IMR-90 (cell line): Measurements from ENCODE around the gene CAMSAP3. TPM values are rescaled to one million over a fixed set of nuclear protein-coding genes. Genes with fewer than 3 reads are reported as not detected.

Source experiments
- ATAC-seq: fragments of 200-7000 bp; cut with Tn5 transposase; 2 replicates; pipeline ENCODE4 v1.9.1; 2020; ENCODE audit warnings: low read depth, mild to moderate bottlenecking, moderate library complexity
- BruUV-seq: library from RNA; stranded (reverse); fragments of 400-500 nt; replicated peaks from 2 replicates; lab custom pipeline; 2021; lab: Mats Ljungman, UMichigan
- CTCF ChIA-PET: fragments of 300-600 bp; formaldehyde crosslinking; extraction: SDS; loops from one replicate; lab custom pipeline; 2021; ENCODE audit warnings: antibody characterized with exemption; lab: Yijun Ruan, JAX
- POLR2A ChIA-PET: fragments of 300-600 bp; sonication (Branson Sonifier 250); formaldehyde crosslinking; loops from one replicate; lab custom pipeline; 2022; ENCODE audit warnings: antibody characterized with exemption; ENCODE audit not compliant: unreplicated experiment; lab: Charles Lee
- DNase-seq: peaks from one replicate; pipeline ENCODE4 v3.0.0; 2013
- H2AFZ ChIP-seq: replicated peaks from 2 replicates; pipeline ENCODE3; 2013; ENCODE audit warnings: low read length, mild to moderate bottlenecking; ENCODE audit not compliant: poor library complexity
- H2AK5ac ChIP-seq: 2 replicates; pipeline ENCODE4 v1.6.1; 2013; ENCODE audit warnings: low read depth, low read length, inconsistent platforms
- H2AK9ac ChIP-seq: replicated peaks from 2 replicates; pipeline ENCODE3; 2013; ENCODE audit warnings: mild to moderate bottlenecking, low read depth, low read length, moderate library complexity; ENCODE audit not compliant: poor library complexity
- H2BK120ac ChIP-seq: 2 replicates; pipeline ENCODE4 v1.6.1; 2013; ENCODE audit warnings: low read depth, low read length, inconsistent platforms
- H2BK15ac ChIP-seq: 3 replicates; pipeline ENCODE4 v1.6.1; 2013; ENCODE audit warnings: low read depth, low read length, inconsistent platforms
- H2BK20ac ChIP-seq: 2 replicates; pipeline ENCODE4 v1.6.1; 2013; ENCODE audit warnings: low read depth, mild to moderate bottlenecking, inconsistent platforms, low read length, moderate library complexity
- H2BK5ac ChIP-seq: 2 replicates; pipeline ENCODE4 v1.6.1; 2013; ENCODE audit warnings: mild to moderate bottlenecking, low read depth, low read length, inconsistent platforms; ENCODE audit not compliant: poor library complexity, severe bottlenecking
- H3K14ac ChIP-seq: replicated peaks from 2 replicates; pipeline ENCODE4 v1.6.1; 2013; ENCODE audit warnings: low read depth, low read length, inconsistent platforms
- H3K18ac ChIP-seq: 2 replicates; pipeline ENCODE4 v1.6.1; 2013; ENCODE audit warnings: low read depth, low read length, control low read depth
- H3K23ac ChIP-seq: 2 replicates; pipeline ENCODE4 v1.6.1; 2013; ENCODE audit warnings: low read depth, low read length, inconsistent platforms
- H3K27ac ChIP-seq: 2 replicates; pipeline ENCODE4 v1.5.1; 2013; ENCODE audit warnings: mild to moderate bottlenecking, control low read depth, low read length; ENCODE audit not compliant: insufficient read depth
- H3K27me3 ChIP-seq: 2 replicates; pipeline ENCODE4 v1.6.1; 2013; ENCODE audit warnings: low read length; ENCODE audit not compliant: control insufficient read depth, insufficient read depth
- H3K36me3 ChIP-seq: 2 replicates; pipeline ENCODE4 v1.6.1; 2013; ENCODE audit warnings: low read length, mixed read lengths; ENCODE audit not compliant: control insufficient read depth, insufficient read depth
- H3K4ac ChIP-seq: 2 replicates; pipeline ENCODE4 v1.6.1; 2013; ENCODE audit warnings: low read depth, low read length, inconsistent platforms
- H3K4me1 ChIP-seq: 2 replicates; pipeline ENCODE4 v1.6.1; 2013; ENCODE audit warnings: low read length, mixed read lengths; ENCODE audit not compliant: control insufficient read depth, insufficient read depth
- H3K4me2 ChIP-seq: 2 replicates; pipeline ENCODE4 v1.6.1; 2013; ENCODE audit warnings: low read depth, mild to moderate bottlenecking, control low read depth, low read length, moderate library complexity
- H3K4me3 ChIP-seq: 2 replicates; pipeline ENCODE4 v1.5.1; 2013; ENCODE audit warnings: low read depth, mild to moderate bottlenecking, control low read depth, low read length, moderate library complexity; ENCODE audit not compliant: insufficient read depth
- H3K56ac ChIP-seq: 2 replicates; pipeline ENCODE4 v1.6.1; 2013; ENCODE audit warnings: low read length, inconsistent platforms; ENCODE audit not compliant: insufficient read depth; ENCODE audit errors: extremely low read depth
- H3K79me1 ChIP-seq, 2 experiments: 2 replicates each; pipeline ENCODE4 v1.6.1; 2013; ENCODE audit warnings: low read length in 2 of 2, inconsistent platforms in 1 of 2, low read depth in 1 of 2
- H3K9ac ChIP-seq: 2 replicates; pipeline ENCODE4 v1.6.1; 2013; ENCODE audit warnings: low read depth, low read length, control low read depth
- H3K9me1 ChIP-seq: 2 replicates; pipeline ENCODE4 v1.6.1; 2013; ENCODE audit warnings: low read length, inconsistent platforms; ENCODE audit not compliant: insufficient read depth
- H3K9me3 ChIP-seq: 2 replicates; pipeline ENCODE4 v1.6.1; 2013; ENCODE audit warnings: low read length; ENCODE audit not compliant: control insufficient read depth, insufficient read depth
- H4K20me1 ChIP-seq: 2 replicates; pipeline ENCODE4 v1.6.1; 2013; ENCODE audit warnings: low read length, inconsistent platforms; ENCODE audit not compliant: insufficient read depth
- H4K5ac ChIP-seq: 2 replicates; pipeline ENCODE4 v1.6.1; 2013; ENCODE audit warnings: mild to moderate bottlenecking, low read depth, low read length, control low read depth
- H4K8ac ChIP-seq, 2 experiments: 2 replicates each; pipeline ENCODE4 v1.6.1; 2013; ENCODE audit warnings: low read depth in 2 of 2, low read length in 2 of 2, control low read depth in 1 of 2, inconsistent platforms in 1 of 2
- H4K91ac ChIP-seq: 2 replicates; pipeline ENCODE4 v1.6.1; 2013; ENCODE audit warnings: low read depth, low read length, inconsistent platforms; ENCODE audit not compliant: insufficient read depth
- BHLHE40 ChIP-seq: fragments of 150-350 bp; IDR thresholded peaks from 2 replicates; pipeline ENCODE4 v1.6.1; 2016; ENCODE audit warnings: mild to moderate bottlenecking, low read depth, low read length
- MAZ ChIP-seq: IDR thresholded peaks from 2 replicates; pipeline ENCODE4 v1.6.1; 2012; ENCODE audit warnings: low read depth, mild to moderate bottlenecking, low read length, improper control_type of control experiment, moderate library complexity, borderline replicate concordance
- NFE2L2 ChIP-seq: fragments of 150-350 bp; IDR thresholded peaks from 2 replicates; pipeline ENCODE4 v1.6.1; 2016; ENCODE audit warnings: low read depth, mild to moderate bottlenecking, low read length
- RAD21 ChIP-seq: IDR thresholded peaks from 2 replicates; pipeline ENCODE4 v1.6.1; 2012; ENCODE audit warnings: low read length, improper control_type of control experiment
- WGBS, 2 experiments: methylation state at CpG; one replicate each; pipeline versions ENCODE4 v1.1.5 to v1.1.7; 2013; ENCODE audit warnings: missing lambda C conversion rate in 2 of 2; ENCODE audit not compliant: insufficient read length in 1 of 2; ENCODE audit errors: extremely low coverage in 2 of 2; 5-methylcytosine and 5-hydroxymethylcytosine counted together
- dilution Hi-C: fragments of 300-500 bp; cut with HindIII; formaldehyde crosslinking; loops from one replicate; pipeline ENCODE4 v1.14.3; 2018; ENCODE audit warnings: low sequenced_read_pairs; ENCODE audit not compliant: unreplicated experiment
- in situ Hi-C: fragments of 300-500 bp; cut with MboI; formaldehyde crosslinking; loops from 3 replicates; pipeline ENCODE4 v1.14.3; 2019; ENCODE audit warnings: low sequenced_read_pairs, inconsistent platforms, mixed read lengths
- intact Hi-C: fragments of 100-400 bp; cut with micrococcal nuclease; formaldehyde crosslinking; loops from 2 replicates; pipeline ENCODE4 v1.10.0; 2022
- microRNA-seq, 2 experiments: library from miRNA; stranded (forward) in 1 of 2; unstranded in 1 of 2; fragments of 10-50 nt in 1 of 2; fragments of <30 nt in 1 of 2; gene quantifications in 1 of 2; microRNA quantifications in 1 of 2; one replicate each; pipeline versions ENCODE3 to v1.1.0; 2013 to 2020; ENCODE audit not compliant: insufficient read depth in 1 of 2, insufficient read length in 1 of 2, unreplicated experiment in 1 of 2
- polyA plus RNA-seq, 3 experiments: library from polyadenylated mRNA; depleted of rRNA; stranded (reverse); fragments of >200 nt; gene quantifications; 2 replicates each; pipeline ENCODE4 v1.2.3, GENCODE V29; 2012; ENCODE audit warnings: low replicate concordance in 1 of 3
- small RNA-seq, 5 experiments: library from RNA; depleted of rRNA; stranded (forward); fragments of <200 nt; gene quantifications; one replicate each; pipeline ENCODE3, GENCODE V24; 2012
- total RNA-seq: library from RNA; depleted of rRNA; stranded (reverse); fragments of >200 nt; gene quantifications from 2 replicates; pipeline ENCODE4 v1.2.3, GENCODE V29; 2012; rRNA removed
- TF ChIP-seq, protein P1 (sequence below): conservative IDR thresholded peaks from 2 replicates; pipeline ENCODE4 v1.5.1; 2012; ENCODE audit warnings: mild to moderate bottlenecking, low read depth, low read length, improper control_type of control experiment

The CAMSAP3 gene
- total and polyA plus RNA-seq, 2 of the 4 experiments (the other 2 are of a cell fraction): not detected

GRCh38 chr19:7665076-7665475 is 69.4 kb downstream of the CAMSAP3 start:
- TF ChIP-seq MAZ: no peak
- TF ChIP-seq BHLHE40: no peak
- no peak for TF ChIP-seq NFE2L2
- TF ChIP-seq, protein P1, sequence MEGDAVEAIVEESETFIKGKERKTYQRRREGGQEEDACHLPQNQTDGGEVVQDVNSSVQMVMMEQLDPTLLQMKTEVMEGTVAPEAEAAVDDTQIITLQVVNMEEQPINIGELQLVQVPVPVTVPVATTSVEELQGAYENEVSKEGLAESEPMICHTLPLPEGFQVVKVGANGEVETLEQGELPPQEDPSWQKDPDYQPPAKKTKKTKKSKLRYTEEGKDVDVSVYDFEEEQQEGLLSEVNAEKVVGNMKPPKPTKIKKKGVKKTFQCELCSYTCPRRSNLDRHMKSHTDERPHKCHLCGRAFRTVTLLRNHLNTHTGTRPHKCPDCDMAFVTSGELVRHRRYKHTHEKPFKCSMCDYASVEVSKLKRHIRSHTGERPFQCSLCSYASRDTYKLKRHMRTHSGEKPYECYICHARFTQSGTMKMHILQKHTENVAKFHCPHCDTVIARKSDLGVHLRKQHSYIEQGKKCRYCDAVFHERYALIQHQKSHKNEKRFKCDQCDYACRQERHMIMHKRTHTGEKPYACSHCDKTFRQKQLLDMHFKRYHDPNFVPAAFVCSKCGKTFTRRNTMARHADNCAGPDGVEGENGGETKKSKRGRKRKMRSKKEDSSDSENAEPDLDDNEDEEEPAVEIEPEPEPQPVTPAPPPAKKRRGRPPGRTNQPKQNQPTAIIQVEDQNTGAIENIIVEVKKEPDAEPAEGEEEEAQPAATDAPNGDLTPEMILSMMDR: no peak
- TF ChIP-seq RAD21: no peak
- Histone ChIP-seq H3K18ac (no peak overlapping the region), H4K8ac (no peak overlapping the region), H3K4me1 (no peaks in the 10 kb centered on the region), H2BK20ac (no peak overlapping the region), H3K4me2 (no peak overlapping the region), H3K14ac (no peak overlapping the region), H3K4ac (no peak overlapping the region), H4K91ac (no peak overlapping the region), H3K56ac (no peak overlapping the region), H3K36me3 (no peaks in the 10 kb centered on the region), H2AFZ (no peak overlapping the region), H3K27me3 (peaks cover 15% of the 10 kb centered on the region), H3K79me1 (no peaks in the 10 kb centered on the region), H4K5ac (no peak overlapping the region), H2AK5ac (no peak overlapping the region), H2BK15ac (no peak overlapping the region), H2BK5ac (no peak overlapping the region), H3K9ac (no peak overlapping the region), H3K9me1 (no peaks in the 10 kb centered on the region), H2AK9ac (no peak overlapping the region), H3K9me3 (no peaks in the 10 kb centered on the region), H3K4me3 (no peak overlapping the region), H3K23ac (no peak overlapping the region), H3K27ac (no peak overlapping the region), H2BK120ac (no peak overlapping the region), H4K20me1 (no peaks in the 10 kb centered on the region)
- 0% methylated on average over 1 of the region's 4 CpGs; no CpG with 5 or more reads in 1 of the 2 experiments for WGBS, 2 experiments
- BruUV-seq: no TSS peak
- CTCF ChIA-PET: no interaction called here
- intact Hi-C loops (no loop called here), dilution Hi-C loops (no loop called here), in situ Hi-C loops (no loop called here)
- DNase-seq (peak; percentile 73), ATAC-seq (peak; percentile 60)
- POLR2A ChIA-PET: no interaction called here

Small RNAs within 50 kb of the gene (microRNA-seq; reads per million reads assigned to microRNA genes)
- gene MIR6792: 0 reads per million in 2 experiments

Small RNAs within 50 kb of the gene (small RNA-seq; reads per million reads assigned to genes)
- gene MIR6792: 0 reads per million in 5 experiments

Other genes with a start within 250 kb of the CAMSAP3 start
- gene ARHGEF18, start 246.9 kb upstream of the CAMSAP3 start, total RNA-seq: 12.4 and 14.2 TPM in 2 replicates
- gene ARHGEF18, start 246.9 kb upstream of the CAMSAP3 start, polyA plus RNA-seq (2012; rRNA removed): 11.6 and 13.7 TPM in 2 replicates
- gene PEX11G, start 106.8 kb upstream of the CAMSAP3 start, total RNA-seq: 0.72 and 1.1 TPM in 2 replicates
- gene PEX11G, start 106.8 kb upstream of the CAMSAP3 start, polyA plus RNA-seq (2012; rRNA removed): 1.7 and 1.9 TPM in 2 replicates
- 5.4 and 9.2 TPM in 2 replicates for gene ZNF358, start 79.8 kb upstream of the CAMSAP3 start, total RNA-seq
- gene ZNF358, start 79.8 kb upstream of the CAMSAP3 start, polyA plus RNA-seq (2012; rRNA removed): 30.7 and 34.9 TPM in 2 replicates
- gene MCOLN1, start 73.2 kb upstream of the CAMSAP3 start, total RNA-seq: 2.5 and 3.4 TPM in 2 replicates
- gene MCOLN1, start 73.2 kb upstream of the CAMSAP3 start, polyA plus RNA-seq (2012; rRNA removed): 19.6 and 24.3 TPM in 2 replicates
- 17.9 and 20.0 TPM in 2 replicates for gene PNPLA6, start 60.1 kb upstream of the CAMSAP3 start, total RNA-seq
- 52.7 and 55.6 TPM in 2 replicates for gene PNPLA6, start 60.1 kb upstream of the CAMSAP3 start, polyA plus RNA-seq (2012; rRNA removed)
- gene XAB2, start 33.7 kb downstream of the CAMSAP3 start, total RNA-seq: 28.1 and 29.9 TPM in 2 replicates
- 34.4 and 39.4 TPM in 2 replicates for gene XAB2, start 33.7 kb downstream of the CAMSAP3 start, polyA plus RNA-seq (2012; rRNA removed)
- gene PET100, start 33.9 kb downstream of the CAMSAP3 start, total RNA-seq: 1.4 and 5.3 TPM in 2 replicates
- 31.4 and 40.0 TPM in 2 replicates for gene PET100, start 33.9 kb downstream of the CAMSAP3 start, polyA plus RNA-seq (2012; rRNA removed)
- not detected in 2 replicates for gene PCP2, start 37.9 kb downstream of the CAMSAP3 start, total RNA-seq
- gene PCP2, start 37.9 kb downstream of the CAMSAP3 start, polyA plus RNA-seq (2012; rRNA removed): not detected in 2 replicates
- gene STXBP2, start 41.2 kb downstream of the CAMSAP3 start, total RNA-seq: 3.9 and 8.6 TPM in 2 replicates
- 12.5 and 12.6 TPM in 2 replicates for gene STXBP2, start 41.2 kb downstream of the CAMSAP3 start, polyA plus RNA-seq (2012; rRNA removed)
- not detected in 2 replicates for gene RETN, start 73.2 kb downstream of the CAMSAP3 start, total RNA-seq
- gene RETN, start 73.2 kb downstream of the CAMSAP3 start, polyA plus RNA-seq (2012; rRNA removed): not detected in 2 replicates
- not detected in 2 replicates for gene MCEMP1, start 81.2 kb downstream of the CAMSAP3 start, total RNA-seq
- gene MCEMP1, start 81.2 kb downstream of the CAMSAP3 start, polyA plus RNA-seq (2012; rRNA removed): 0.15 TPM in 1 of 2 replicates, not detected in the other
- gene TRAPPC5, start 85.0 kb downstream of the CAMSAP3 start, total RNA-seq: 54.7 and 73.0 TPM in 2 replicates
- gene TRAPPC5, start 85.0 kb downstream of the CAMSAP3 start, polyA plus RNA-seq (2012; rRNA removed): 109 and 185 TPM in 2 replicates
- gene FCER2, start 106.3 kb downstream of the CAMSAP3 start, total RNA-seq: not detected in 2 replicates
- not detected in 2 replicates for gene FCER2, start 106.3 kb downstream of the CAMSAP3 start, polyA plus RNA-seq (2012; rRNA removed)
- gene CLEC4G, start 136.2 kb downstream of the CAMSAP3 start, total RNA-seq: not detected in 2 replicates
- not detected in 2 replicates for gene CLEC4G, start 136.2 kb downstream of the CAMSAP3 start, polyA plus RNA-seq (2012; rRNA removed)
- not detected in 2 replicates for gene CD209, start 151.7 kb downstream of the CAMSAP3 start, total RNA-seq
- gene CD209, start 151.7 kb downstream of the CAMSAP3 start, polyA plus RNA-seq (2012; rRNA removed): not detected in 2 replicates
- gene CLEC4M, start 167.4 kb downstream of the CAMSAP3 start, total RNA-seq: not detected in 2 replicates
- not detected in 2 replicates for gene CLEC4M, start 167.4 kb downstream of the CAMSAP3 start, polyA plus RNA-seq (2012; rRNA removed)
- gene EVI5L, start 234.4 kb downstream of the CAMSAP3 start, total RNA-seq: 12.7 and 15.0 TPM in 2 replicates
- gene EVI5L, start 234.4 kb downstream of the CAMSAP3 start, polyA plus RNA-seq (2012; rRNA removed): 14.6 and 15.0 TPM in 2 replicates